HG03025 (cell line): Measurements from ENCODE around the gene CCDC97.

Experiments used
- ATAC-seq: cut with Tn5 transposase; IDR thresholded peaks from one replicate; pipeline ENCODE4 v1.9.1; 2021; ENCODE audit warnings: mild to moderate bottlenecking, moderate library complexity; ENCODE audit not compliant: unreplicated experiment, low FRiP score

CCDC97 gene

DNA sequence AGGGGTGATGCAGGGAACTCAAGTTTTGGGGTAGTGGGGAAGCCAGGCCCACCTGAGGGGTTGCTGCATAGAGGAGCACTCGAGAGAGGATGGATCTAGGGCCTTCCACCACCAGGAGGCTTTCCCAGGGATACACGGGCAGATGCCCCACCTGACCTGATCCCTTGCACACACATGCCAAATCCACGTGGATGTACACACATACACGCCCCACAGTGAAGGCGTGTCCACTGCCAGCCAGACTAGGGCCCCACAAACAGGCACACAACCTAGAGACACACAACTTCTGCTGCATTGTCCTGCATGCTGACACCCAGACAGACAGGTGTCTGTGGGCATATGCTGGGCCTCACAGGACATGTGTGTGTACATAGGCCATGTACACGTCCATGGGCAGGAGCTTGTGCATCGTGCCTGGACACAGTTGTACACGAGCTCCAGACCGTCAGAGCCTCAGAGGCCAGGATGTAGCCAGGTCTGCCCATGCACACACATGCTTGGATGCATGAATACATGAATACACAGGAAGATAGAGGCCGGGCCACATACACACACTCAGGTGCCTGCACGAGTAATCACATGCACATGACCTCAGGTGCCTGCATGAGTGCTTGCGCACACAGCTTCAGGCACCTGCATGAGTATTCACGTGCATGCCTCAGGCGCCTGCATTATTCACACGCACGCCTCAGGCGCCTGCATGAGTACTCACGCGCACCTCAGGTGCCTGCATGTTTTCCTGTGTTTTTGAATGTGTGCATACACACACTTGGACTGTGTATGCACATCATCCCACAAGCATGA is 8.9 kb downstream of the CCDC97 start:
- no peak for ATAC-seq

- no peak for ATAC-seq
Observed at GRCh38 chr19:41319500-41320184, 9.7 kb downstream of the CCDC97 start.

DNA sequence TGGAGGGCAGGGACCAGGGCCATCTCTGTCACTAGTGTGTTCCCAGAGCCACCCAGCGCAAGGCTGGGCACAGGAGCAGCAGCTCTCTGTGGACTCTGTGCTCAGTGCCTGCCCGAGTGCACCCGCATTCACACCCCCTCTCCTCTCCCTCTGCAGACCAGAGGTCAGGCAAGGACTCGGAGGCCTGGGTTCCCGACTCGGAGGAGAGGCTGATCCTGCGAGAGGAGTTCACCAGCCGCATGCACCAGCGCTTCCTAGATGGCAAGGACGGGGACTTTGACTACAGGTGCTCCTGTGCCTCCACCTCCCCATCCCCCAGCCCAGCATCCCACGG is 10.2 kb downstream of the CCDC97 start:
- ATAC-seq: no peak

DNA sequence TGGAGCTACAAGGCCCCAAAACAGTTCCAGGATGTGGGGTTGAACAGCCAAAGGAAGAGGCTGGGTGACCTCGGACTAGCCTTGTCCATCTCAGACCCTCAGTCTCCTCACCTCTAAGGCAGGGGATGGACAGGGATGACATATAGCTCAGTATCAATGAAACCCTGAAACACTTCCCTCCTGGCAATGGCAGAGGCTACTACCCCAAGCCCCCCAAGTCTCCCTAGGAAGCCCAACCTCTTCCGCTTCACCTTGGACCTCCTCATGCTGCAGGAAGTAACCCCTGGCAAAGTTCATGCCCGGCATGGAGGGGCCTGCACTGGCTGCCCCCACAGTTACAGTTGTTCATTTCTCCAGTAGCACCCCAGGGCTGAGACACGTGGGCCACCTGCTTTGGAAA is 10.6 kb downstream of the CCDC97 start:
- ATAC-seq: no peak

GRCh38 chr19:41321204-41321599 is 11.2 kb downstream of the CCDC97 start:
- no peak for ATAC-seq

DNA sequence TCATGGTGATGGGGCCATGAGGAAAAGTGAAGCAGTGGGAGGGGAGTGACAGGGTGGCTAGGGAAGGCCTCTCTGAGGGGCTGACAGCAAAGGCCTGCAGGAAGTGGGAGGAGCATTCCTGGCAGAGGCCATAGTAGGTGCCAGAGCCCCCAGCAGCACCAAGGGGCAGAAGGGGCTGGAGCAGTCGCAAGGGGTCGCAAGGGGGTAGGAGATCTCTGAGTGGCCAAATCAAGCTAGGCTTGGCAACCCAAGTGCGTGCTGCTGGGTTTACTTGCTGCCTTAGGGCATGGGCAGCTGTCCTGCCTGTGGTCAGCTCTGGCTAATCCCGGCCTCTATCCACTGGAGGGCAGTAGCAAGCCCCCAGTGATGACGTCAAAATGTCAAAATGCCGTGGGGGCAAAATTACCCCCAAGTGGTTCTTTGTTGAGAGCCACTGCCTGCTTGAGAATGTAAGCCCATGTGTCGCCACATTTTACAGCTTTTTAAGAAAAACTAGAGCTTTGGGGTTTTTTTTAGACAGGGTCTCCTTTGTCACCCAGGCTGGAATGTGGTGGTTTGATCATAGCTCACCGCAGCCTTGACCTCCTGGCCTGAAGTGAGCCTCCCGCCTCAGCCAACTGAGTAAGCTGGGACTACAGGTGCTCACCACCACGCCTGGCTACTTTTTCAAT is 11.8 kb downstream of the CCDC97 start:
- ATAC-seq: no peak

GRCh38 chr19:41322451-41322850 is 12.5 kb downstream of the CCDC97 start:
- no peak for ATAC-seq

DNA sequence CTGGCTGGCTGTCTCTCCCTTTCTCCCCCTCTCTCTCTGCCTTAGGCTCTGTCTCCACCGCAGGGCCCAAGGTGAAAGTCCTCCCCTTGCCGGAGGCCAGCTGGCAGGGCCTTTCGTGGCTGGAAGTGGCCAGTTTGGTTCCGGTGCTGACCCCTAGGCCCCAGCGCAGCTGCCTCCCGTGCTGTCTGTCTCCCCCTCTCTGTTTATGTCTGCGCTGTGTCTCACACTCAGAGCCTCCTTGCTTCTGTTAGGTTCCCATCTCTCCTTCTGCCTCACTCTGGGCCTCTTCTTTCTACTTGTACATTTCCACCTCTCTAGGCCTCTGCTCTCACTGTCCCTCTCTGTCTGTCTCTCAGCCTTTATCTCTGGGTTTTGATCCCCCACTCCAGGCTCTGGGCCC is 13.1 kb downstream of the CCDC97 start:
- ATAC-seq: no peak

DNA sequence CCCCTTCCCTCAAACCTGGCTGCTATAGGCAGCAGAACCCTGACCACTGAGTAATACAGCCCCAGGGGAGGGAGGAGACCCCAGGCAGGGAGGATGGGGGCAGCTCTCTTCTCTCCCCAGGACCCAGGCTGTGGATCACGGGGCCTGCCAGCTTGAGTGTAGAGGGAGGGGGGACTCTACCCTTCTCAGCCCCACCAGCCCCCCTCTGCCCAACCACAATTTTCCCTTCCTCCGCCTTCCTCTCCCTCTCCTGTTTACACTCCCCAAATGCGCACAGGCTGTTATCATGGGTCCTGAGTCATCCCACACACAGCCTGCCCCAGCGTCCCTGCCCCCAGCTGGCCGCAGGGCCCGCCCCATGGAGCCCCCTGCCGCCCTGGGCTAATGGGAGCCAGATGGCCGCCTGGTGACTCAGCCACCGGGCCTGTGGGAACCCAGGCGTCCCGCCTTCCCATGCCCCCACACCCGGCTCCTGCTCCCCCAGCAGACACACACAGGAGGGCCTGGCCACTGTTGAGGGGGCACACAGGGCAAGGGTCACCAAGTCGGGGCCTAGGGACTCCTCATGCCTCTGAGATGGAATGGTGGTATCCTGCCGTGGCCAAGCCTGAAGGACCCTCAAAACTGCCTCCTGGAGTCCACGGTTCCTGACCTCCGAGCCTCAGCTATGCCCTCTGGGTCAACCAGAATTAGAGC is 13.6 kb downstream of the CCDC97 start:
- no peak for ATAC-seq

DNA sequence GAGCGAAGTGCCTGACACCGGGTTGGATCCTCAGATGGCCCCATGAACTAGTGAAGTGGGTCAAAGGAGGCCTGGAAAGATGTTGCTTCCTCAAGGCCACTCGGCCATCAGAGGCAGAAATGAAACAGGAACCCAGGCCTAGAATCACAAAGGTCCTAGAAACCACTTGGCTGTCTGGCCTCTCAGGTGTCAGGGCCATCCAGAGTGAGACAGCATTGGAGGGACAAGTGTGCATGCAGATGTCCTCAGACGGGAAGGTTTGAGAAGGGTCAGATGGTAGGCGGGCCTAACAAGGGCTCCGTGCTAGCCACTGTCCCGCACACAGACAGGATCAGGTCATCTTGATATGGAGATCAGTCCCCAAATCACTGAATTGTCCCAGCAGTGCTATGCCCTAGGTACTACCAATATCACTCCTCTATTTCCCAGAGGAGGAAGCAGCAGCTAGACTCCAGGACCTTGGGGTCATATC is 14.3 kb downstream of the CCDC97 start:
- ATAC-seq: no peak

- no peak for ATAC-seq
Observed at GRCh38 chr19:41324921-41325639, 15.1 kb downstream of the CCDC97 start.

DNA sequence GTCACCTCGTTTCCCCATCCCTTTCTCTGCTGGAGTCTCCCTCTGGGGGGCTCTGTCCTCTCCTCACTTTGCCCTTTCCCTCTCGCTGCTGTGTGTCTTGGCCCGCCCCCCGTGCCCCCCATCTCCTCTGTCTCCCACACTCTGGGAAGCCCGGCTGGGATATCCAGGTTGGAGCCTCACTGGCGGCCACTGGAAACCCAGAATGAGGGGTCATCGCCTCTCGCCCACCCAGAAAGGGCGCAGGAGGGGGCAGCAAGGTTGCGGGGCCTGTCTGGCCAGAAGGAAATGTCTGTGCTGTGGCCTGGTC is 15.6 kb downstream of the CCDC97 start:
- ATAC-seq: no peak

GRCh38 chr19:41325947-41326706 is 16.2 kb downstream of the CCDC97 start:
- no peak for ATAC-seq

DNA sequence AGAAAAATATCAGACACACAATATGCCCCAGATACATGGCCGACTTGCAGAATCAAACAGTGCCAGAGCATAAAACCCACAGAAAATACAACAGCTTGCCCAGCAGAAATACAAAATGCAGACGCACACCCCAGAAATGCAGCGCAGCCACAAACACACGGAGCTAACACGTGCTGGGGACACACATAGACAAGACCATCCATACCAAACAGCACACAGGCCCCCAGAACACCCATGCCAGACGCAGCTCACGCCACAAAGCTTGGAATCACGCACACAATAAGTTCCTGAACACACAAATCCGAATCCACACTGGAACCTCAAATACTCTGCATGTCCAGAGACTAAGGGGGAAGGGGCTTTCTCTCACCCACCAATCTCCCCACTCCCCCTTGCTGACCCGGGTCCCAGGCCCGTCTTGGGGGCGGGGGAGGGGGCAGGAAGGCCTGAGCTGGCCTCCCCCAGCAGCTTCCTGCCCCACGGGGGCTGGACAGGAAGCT is 17.2 kb downstream of the CCDC97 start:
- no peak for ATAC-seq

DNA sequence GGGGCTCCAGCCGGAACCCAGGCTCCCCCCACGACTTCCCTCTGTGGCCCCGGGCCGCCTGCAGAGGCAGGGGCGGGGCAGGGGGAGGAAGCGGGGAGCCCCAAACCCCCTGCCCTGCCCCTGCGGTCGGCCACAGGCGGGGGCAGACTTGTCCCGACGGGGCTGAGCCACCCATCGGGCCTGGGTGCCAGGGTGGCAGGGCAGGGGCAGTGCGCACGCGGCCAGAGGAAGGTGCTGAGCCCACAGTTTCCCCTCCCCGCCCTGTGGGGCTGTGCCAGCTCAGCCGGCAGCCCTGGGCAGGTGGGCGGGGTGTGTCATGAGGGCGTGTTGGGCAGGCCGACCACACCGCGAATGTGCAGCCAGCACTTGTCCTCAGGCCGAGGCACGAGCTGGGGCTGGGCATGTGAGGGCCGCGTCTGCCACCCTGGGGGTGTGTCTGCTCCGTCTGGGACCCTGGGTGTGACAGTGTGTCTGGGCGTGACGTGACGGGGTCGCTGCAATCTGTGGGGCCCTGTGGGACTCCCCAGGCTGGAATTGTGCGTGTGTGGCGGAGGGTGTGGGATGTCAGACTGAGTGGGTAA is 17.7 kb downstream of the CCDC97 start:
- ATAC-seq: peak; percentile 42

DNA sequence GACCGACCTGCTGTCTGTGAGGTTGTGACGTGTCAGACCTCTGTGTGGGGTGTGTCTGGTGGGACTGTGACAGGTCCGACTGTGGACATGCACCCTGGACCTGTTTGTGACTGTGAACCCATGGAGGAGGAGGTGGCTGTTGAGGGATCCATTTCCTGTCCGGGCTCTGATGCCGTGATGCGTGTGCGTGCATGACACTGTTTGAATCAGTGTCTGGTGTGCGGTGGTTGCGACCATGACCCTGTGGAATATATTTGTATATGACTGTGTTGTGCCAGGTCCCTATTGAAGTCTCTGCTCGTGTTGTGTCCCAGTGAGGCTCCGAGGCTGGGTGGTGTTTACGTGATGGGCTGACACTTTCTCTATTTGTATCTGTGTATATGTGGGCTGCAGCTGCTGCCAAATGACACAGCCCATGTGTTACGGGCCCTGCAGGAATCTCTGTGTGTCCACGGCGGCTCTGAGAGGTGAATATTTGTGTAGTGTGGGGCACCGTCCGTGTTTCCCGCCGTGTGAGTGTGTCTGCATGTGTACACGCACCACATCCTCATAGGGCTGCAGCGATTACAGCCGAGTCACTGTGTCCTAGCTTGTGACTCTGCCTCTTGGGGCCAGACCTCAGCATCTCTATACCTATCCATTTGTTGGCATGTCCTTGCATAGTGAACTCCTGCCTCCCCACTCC is 18.3 kb downstream of the CCDC97 start:
- ATAC-seq: no peak

- no peak for ATAC-seq
Observed at GRCh38 chr19:41328842-41329225, 18.9 kb downstream of the CCDC97 start.

DNA sequence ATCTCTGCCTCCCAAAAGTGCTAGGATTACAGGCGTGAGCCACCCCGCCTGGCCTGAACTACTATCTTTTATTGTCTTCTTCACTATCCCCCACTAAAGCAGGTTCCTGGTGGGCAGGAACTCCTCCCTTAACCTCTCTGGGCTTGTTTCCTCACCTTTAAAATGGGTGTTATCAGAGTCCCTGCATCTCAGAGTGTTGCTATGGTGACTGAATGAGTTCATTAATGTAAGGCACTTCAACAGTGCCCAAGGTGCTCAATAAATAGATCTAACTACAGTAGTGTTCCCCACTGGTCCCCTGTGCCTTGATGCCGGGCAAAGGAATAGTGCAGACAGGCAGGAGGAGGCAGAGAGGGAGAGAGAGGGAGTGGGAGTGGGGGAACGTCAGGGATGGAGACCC is 20.5 kb downstream of the CCDC97 start:
- ATAC-seq: no peak
